ENCODE results near the gene CRYL1.

DNA sequence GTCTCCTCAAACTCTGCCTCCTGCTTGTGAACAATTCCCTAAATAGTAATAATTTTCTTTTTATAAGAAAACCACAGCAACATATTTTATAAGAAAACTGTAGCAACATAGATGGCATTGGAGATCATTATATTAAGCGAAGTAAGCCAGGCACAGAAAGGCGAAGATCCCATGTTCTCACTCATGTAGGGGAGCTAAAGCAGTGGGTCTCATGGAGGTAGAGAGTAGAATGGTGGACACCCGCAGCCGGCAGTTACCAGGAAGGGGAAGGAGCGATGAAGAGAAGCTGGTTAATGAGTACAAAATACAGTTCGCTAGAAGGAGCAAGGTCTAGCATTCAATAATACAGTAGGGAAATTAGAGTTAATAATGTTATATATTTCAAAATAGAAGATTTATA lies 42.9 kb downstream of the CRYL1 start:
- no peak for TF ChIP-seq CTCF (IDR thresholded peaks at IDR 0.05; ENCODE audit: low read length)
- no peak for TF ChIP-seq EZH2phosphoT487 (IDR thresholded peaks at IDR 0.05; ENCODE audit: low read length)
- TF ChIP-seq EZH2 (optimal IDR thresholded peaks at IDR 0.05; ENCODE audit: low read depth, low read length): no peak

Data from MM.1S (cell line).